ENCODE results near the gene PADI1. TPM values are rescaled to one million over a fixed set of nuclear protein-coding genes. Genes with fewer than 3 reads are reported as not detected.

PADI1 gene
- total RNA-seq, 4 donors from 2014 or later = not detected

- no peak for TF ChIP-seq CTCF (IDR thresholded peaks at IDR 0.05; ENCODE audit: low read depth)
Measured at GRCh38 chr1:17251246-17251645, 46.3 kb downstream of the PADI1 start.

- TF ChIP-seq CTCF (IDR thresholded peaks at IDR 0.05; ENCODE audit: low read depth) = no peak
Measured at GRCh38 chr1:17251701-17252376, 46.9 kb downstream of the PADI1 start.

GRCh38 chr1:17255336-17255735, 50.4 kb downstream of the PADI1 start:
- TF ChIP-seq CTCF (IDR thresholded peaks at IDR 0.05; ENCODE audit: low read depth) = no peak

GRCh38 chr1:17258116-17258757, 53.3 kb downstream of the PADI1 start:
- no peak for TF ChIP-seq CTCF (IDR thresholded peaks at IDR 0.05; ENCODE audit: low read depth)

GRCh38 chr1:17258758-17259130, 53.8 kb downstream of the PADI1 start:
- TF ChIP-seq CTCF (IDR thresholded peaks at IDR 0.05; ENCODE audit: low read depth) = no peak

- no peak for TF ChIP-seq CTCF (IDR thresholded peaks at IDR 0.05; ENCODE audit: low read depth)
Measured at GRCh38 chr1:17259233-17259873, 54.4 kb downstream of the PADI1 start.

GRCh38 chr1:17260264-17260663, 55.3 kb downstream of the PADI1 start:
- no peak for TF ChIP-seq CTCF (IDR thresholded peaks at IDR 0.05; ENCODE audit: low read depth)
